Gastrocnemius medialis (tissue), 4 donors: ENCODE measurements around the gene ZNF765. TPM values are rescaled to one million over a fixed set of nuclear protein-coding genes. Genes with fewer than 3 reads are reported as not detected.
A peak's percentile ranks its signal among the peaks of the same experiment; 100 is the strongest.
"Not testable (repeated sequence)": the region's sequence is repeated elsewhere in the genome, so short reads cannot be mapped to it uniquely, and the experiment has no call there.

Source experiments
- ATAC-seq, 2 donors: fragments of 150-250 bp; one replicate each; pipeline ENCODE4 v1.9.1; 2016
- DNase-seq, 2 donors: peaks; one replicate each; pipeline ENCODE4 v3.0.0-alpha.2; 2019
- H3K27ac ChIP-seq, 4 donors: fragments of 200-600 bp; sonication (generic); 1 replicate in 1 of 4; 2 replicates in 3 of 4; pipeline ENCODE4 v1.5.1; 2016 to 2018; ENCODE audit warnings: mild to moderate bottlenecking in 2 of 4, moderate library complexity in 1 of 4
- H3K27me3 ChIP-seq, 3 donors: fragments of 200-600 bp; sonication (generic) in 2 of 3; 1 replicate in 1 of 3; 2 replicates in 2 of 3; pipeline versions ENCODE4 v1.5.1 to v1.6.0; 2016 to 2019; ENCODE audit warnings: mild to moderate bottlenecking in 1 of 3, moderate library complexity in 1 of 3
- H3K36me3 ChIP-seq, 2 donors: fragments of 200-600 bp; sonication (generic) in 1 of 2; one replicate each; pipeline ENCODE4 v1.5.1; 2017 to 2018
- H3K4me1 ChIP-seq, 2 donors: fragments of 200-600 bp; sonication (generic) in 1 of 2; one replicate each; pipeline ENCODE4 v1.5.1; 2016 to 2017; ENCODE audit warnings: mild to moderate bottlenecking in 2 of 2
- H3K4me3 ChIP-seq, 4 donors: fragments of 200-600 bp; sonication (generic) in 3 of 4; 1 replicate in 1 of 4; 2 replicates in 3 of 4; pipeline ENCODE4 v1.5.1; 2016 to 2019; ENCODE audit warnings: mild to moderate bottlenecking in 2 of 4
- H3K9me3 ChIP-seq, 3 donors: fragments of 200-600 bp; sonication (generic) in 2 of 3; 1 replicate in 1 of 3; 2 replicates in 2 of 3; pipeline ENCODE4 v1.5.1; 2016 to 2019
- CTCF ChIP-seq, 5 experiments: fragments of 450-650 bp in 3 of 5; fragments of 200-600 bp in 2 of 5; sonication (generic) in 2 of 5; IDR thresholded peaks in 4 of 5; conservative IDR thresholded peaks in 1 of 5; 1 replicate in 4 of 5; 2 replicates in 1 of 5; pipeline ENCODE4 v1.5.1; 2016 to 2019; ENCODE audit warnings: antibody characterized with exemption in 5 of 5, mild to moderate bottlenecking in 3 of 5, moderate library complexity in 3 of 5
- POLR2A ChIP-seq, 2 donors: fragments of 450-650 bp; IDR thresholded peaks; one replicate each; pipeline ENCODE4 v1.6.1; 2017; ENCODE audit warnings: antibody characterized with exemption in 2 of 2, mild to moderate bottlenecking in 2 of 2, moderate library complexity in 2 of 2
- in situ Hi-C, 4 donors: fragments of 200-750 bp; cut with MboI; loops; one replicate each; pipeline versions ENCODE4 v1.15.0 to v1.8.0; 2017; ENCODE audit warnings: low sequenced_read_pairs in 4 of 4
- intact Hi-C: fragments of 100-400 bp; cut with DNase I; formaldehyde crosslinking; loops from one replicate; pipeline ENCODE4 v1.15.1; 2023; ENCODE audit warnings: low total_unique reads
- total RNA-seq, 4 donors: library from RNA; depleted of rRNA; stranded (reverse); fragments of >200 nt; gene quantifications; one replicate each; pipeline versions ENCODE4 v1.1.0 to v1.2.3, GENCODE V29; 2016

The ZNF765 gene
- total RNA-seq: 1 to 10 TPM; 3.8 to 9.8 (median 5.3) TPM

GRCh38 chr19:53394974-53395839 is at the start of gene ZNF765:
TSS of gene ZNF765 (plus strand) at chr19:53395149. CDS start at chr19:53398016, 2,867 bp downstream.
- peak; percentile 94 to 98 for ATAC-seq
- H3K27ac ChIP-seq: peak within 1 kb of the TSS; percentile 56 to 91 (median 76)
- H3K4me1 ChIP-seq: peaks cover 17 to 22% of the 10 kb centered on the region in 2 donors
- H3K36me3 ChIP-seq: peaks cover 0 to 17% of the 10 kb centered on the region in 2 donors
- H3K27me3 ChIP-seq: no peaks in the 10 kb centered on the region
- no peaks in the 10 kb centered on the region for H3K9me3 ChIP-seq
- intact Hi-C loops (loop anchor here (1.0 to 5.0 kb wide), 6 partner anchors 30 to 498 kb away; partner anchors contain the start of genes ZNF160, ZNF320, ZNF347 and ZNF525), in situ Hi-C loops (no loop called here)
- H3K4me3 ChIP-seq: peak within 1 kb of the TSS; percentile 59 to 99 (median 89)
- DNase-seq: peak; percentile 85 to 86
- TF ChIP-seq CTCF (IDR thresholded peaks at IDR 0.05 in 4 of 5, conservative IDR thresholded peaks at IDR 0.05 in 1 of 5): peak; percentile 11 to 66 (median 58)
- peak; percentile 51 to 72 for TF ChIP-seq POLR2A (IDR thresholded peaks at IDR 0.05)

GRCh38 chr19:53355739-53356138 is 39.2 kb upstream of the ZNF765 start:
- TF ChIP-seq POLR2A (IDR thresholded peaks at IDR 0.05) (no peak), CTCF (IDR thresholded peaks at IDR 0.05 in 4 of 5, conservative IDR thresholded peaks at IDR 0.05 in 1 of 5) (no peak)
- Histone ChIP-seq H3K36me3 (peaks cover 4 to 15% of the 10 kb centered on the region in 2 donors), H3K27ac (no peak overlapping the region), H3K9me3 (peaks cover 0 to 44% (median 6%) of the 10 kb centered on the region in 3 donors), H3K4me1 (no peaks in the 10 kb centered on the region), H3K27me3 (no peaks in the 10 kb centered on the region), H3K4me3 (no peak overlapping the region)
- in situ Hi-C loops: no loop called here
- DNase-seq: no peak
- ATAC-seq: no peak
- intact Hi-C loops: no loop called here

- TF ChIP-seq POLR2A (IDR thresholded peaks at IDR 0.05) (no peak), CTCF (IDR thresholded peaks at IDR 0.05 in 4 of 5, conservative IDR thresholded peaks at IDR 0.05 in 1 of 5) (no peak)
Observed at GRCh38 chr19:53357821-53358581, 36.9 kb upstream of the ZNF765 start.

GRCh38 chr19:53360056-53360455 is 34.9 kb upstream of the ZNF765 start:
- peaks cover 0 to 13% (median 4%) of the 10 kb centered on the region in 3 donors for H3K9me3 ChIP-seq
- H3K4me3 ChIP-seq, H3K36me3 ChIP-seq, in situ Hi-C loops, H3K27me3 ChIP-seq, DNase-seq, H3K4me1 ChIP-seq, H3K27ac ChIP-seq, ATAC-seq, intact Hi-C loops: not testable (repeated sequence)

More at GRCh38 chr19:53357821-53358581, 36.9 kb upstream of the ZNF765 start:
- Histone ChIP-seq H3K36me3 (no peaks in the 10 kb centered on the region), H3K9me3 (peaks cover 0 to 21% (median 6%) of the 10 kb centered on the region in 3 donors), H3K27ac (no peak overlapping the region), H3K27me3 (no peaks in the 10 kb centered on the region), H3K4me1 (no peaks in the 10 kb centered on the region), H3K4me3 (no peak overlapping the region)
- ATAC-seq (no peak), DNase-seq (no peak)
- intact Hi-C loops (no loop called here), in situ Hi-C loops (no loop called here)
